Mucosa of descending colon (tissue), 3 donors: Measurements from ENCODE around the gene FNDC3B. TPM values are rescaled to one million over a fixed set of nuclear protein-coding genes. Genes with fewer than 3 reads are reported as not detected.

ENCODE experiments used
- ATAC-seq: fragments of 200-7000 bp; cut with Tn5 transposase; one replicate; pipeline ENCODE4 v1.9.1; 2020; ENCODE audit warnings: mild to moderate bottlenecking, moderate library complexity
- DNase-seq, 3 donors: peaks; one replicate each; pipeline ENCODE4 v3.0.0-alpha.2; 2020
- H3K36me3 ChIP-seq: fragments of 200-600 bp; one replicate; pipeline ENCODE4 v1.8.0; 2021; ENCODE audit warnings: low read depth, mild to moderate bottlenecking
- H3K4me1 ChIP-seq: fragments of 200-600 bp; one replicate; pipeline ENCODE4 v1.8.0; 2021; ENCODE audit warnings: low read depth, mild to moderate bottlenecking
- H3K4me3 ChIP-seq: fragments of 200-600 bp; one replicate; pipeline ENCODE4 v1.8.0; 2021; ENCODE audit warnings: mild to moderate bottlenecking
- H3K9me3 ChIP-seq: fragments of 200-600 bp; one replicate; pipeline ENCODE4 v1.8.0; 2021; ENCODE audit warnings: mild to moderate bottlenecking
- intact Hi-C, 2 donors: fragments of 100-400 bp; cut with DNase I in 1 of 2; cut with micrococcal nuclease in 1 of 2; formaldehyde crosslinking; loops; one replicate each; pipeline versions ENCODE4 v1.11.0 to v1.11.1; 2022; cut with DNase I, micrococcal nuclease
- total RNA-seq, 3 donors: library from RNA; stranded (reverse); fragmentation: NEBNext Ultra II Directional in 2 of 3; extraction: Animal tissue kit (Norgen Biotek cat#: 25700) in 2 of 3; gene quantifications; one replicate each; pipeline versions ENCODE4 v1.2.1 to v1.2.4, GENCODE V29; 2021 to 2023
- TF ChIP-seq, protein P1 (sequence below): fragments of 200-600 bp; IDR thresholded peaks from one replicate; pipeline ENCODE4 v1.8.0; 2022; ENCODE audit warnings: antibody characterized with exemption, mild to moderate bottlenecking
- donor health status: DM: no; HTN: no; CAD: no; lungs with moderate emphysema.
- donor health status: DM: no; HTN: no; CAD: no.
- donor health status: DM: no; HTN: yes; CAD: no.

Gene FNDC3B
- total RNA-seq, 3 donors from 2014 or later: 107 to 132 (median 126) TPM

- intact Hi-C loops: no loop called here
- TF ChIP-seq, protein P1, sequence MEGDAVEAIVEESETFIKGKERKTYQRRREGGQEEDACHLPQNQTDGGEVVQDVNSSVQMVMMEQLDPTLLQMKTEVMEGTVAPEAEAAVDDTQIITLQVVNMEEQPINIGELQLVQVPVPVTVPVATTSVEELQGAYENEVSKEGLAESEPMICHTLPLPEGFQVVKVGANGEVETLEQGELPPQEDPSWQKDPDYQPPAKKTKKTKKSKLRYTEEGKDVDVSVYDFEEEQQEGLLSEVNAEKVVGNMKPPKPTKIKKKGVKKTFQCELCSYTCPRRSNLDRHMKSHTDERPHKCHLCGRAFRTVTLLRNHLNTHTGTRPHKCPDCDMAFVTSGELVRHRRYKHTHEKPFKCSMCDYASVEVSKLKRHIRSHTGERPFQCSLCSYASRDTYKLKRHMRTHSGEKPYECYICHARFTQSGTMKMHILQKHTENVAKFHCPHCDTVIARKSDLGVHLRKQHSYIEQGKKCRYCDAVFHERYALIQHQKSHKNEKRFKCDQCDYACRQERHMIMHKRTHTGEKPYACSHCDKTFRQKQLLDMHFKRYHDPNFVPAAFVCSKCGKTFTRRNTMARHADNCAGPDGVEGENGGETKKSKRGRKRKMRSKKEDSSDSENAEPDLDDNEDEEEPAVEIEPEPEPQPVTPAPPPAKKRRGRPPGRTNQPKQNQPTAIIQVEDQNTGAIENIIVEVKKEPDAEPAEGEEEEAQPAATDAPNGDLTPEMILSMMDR: no peak
- Histone ChIP-seq H3K4me3 (no peak overlapping the region), H3K9me3 (no peaks in the 10 kb centered on the region), H3K4me1 (peaks cover 5% of the 10 kb centered on the region), H3K36me3 (no peaks in the 10 kb centered on the region)
- no peak for ATAC-seq
- DNase-seq: no peak
Measured at GRCh38 chr3:172321035-172321434, 281.7 kb downstream of the FNDC3B start.

GRCh38 chr3:172323894-172324610 lies 284.7 kb downstream of the FNDC3B start:
- TF ChIP-seq, protein P1: no peak
- Histone ChIP-seq H3K36me3 (no peaks in the 10 kb centered on the region), H3K4me3 (no peak overlapping the region), H3K4me1 (no peaks in the 10 kb centered on the region), H3K9me3 (no peaks in the 10 kb centered on the region)
- DNase-seq: no peak
- intact Hi-C loops: no loop called here
- ATAC-seq: peak; percentile 11

DNA sequence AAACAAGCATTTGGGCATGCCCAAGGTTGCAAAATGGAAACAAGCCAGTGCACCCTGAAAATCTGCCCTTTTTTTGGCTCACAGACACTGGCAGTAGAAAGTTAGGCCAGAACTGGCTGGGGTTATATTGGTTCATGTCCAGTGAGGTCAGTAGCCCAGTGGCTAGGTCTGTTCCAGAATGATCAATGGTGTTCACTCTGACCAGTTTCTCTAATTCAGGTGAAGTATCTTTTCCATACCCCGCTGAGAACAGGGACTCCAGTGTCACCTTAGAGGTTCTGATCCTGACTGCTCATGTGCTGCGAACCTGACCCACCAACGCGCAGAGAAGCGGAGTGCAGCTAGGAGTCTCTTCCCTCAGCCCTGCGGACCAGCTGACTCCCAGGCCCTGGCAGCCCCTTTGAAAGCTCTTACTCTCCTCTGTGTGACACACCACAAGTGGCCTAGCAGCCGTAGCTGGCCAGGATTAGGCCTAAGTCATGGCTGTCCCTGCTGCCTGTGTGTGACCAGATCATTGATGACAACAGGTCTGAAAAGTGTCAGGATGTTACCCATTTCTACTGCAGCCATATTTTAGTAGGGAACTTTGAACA lies 285.3 kb downstream of the FNDC3B start:
- no peak overlapping the region for H3K4me3 ChIP-seq
- intact Hi-C loops: no loop called here
- H3K4me1 ChIP-seq: no peaks in the 10 kb centered on the region
- no peak for DNase-seq
- ATAC-seq: peak; percentile 17
- no peaks in the 10 kb centered on the region for H3K9me3 ChIP-seq
- TF ChIP-seq, protein P1: no peak
- no peaks in the 10 kb centered on the region for H3K36me3 ChIP-seq

GRCh38 chr3:172325461-172325860 lies 286.1 kb downstream of the FNDC3B start:
- TF ChIP-seq, protein P1: no peak
- Histone ChIP-seq H3K9me3 (no peaks in the 10 kb centered on the region), H3K4me3 (no peak overlapping the region), H3K36me3 (no peaks in the 10 kb centered on the region), H3K4me1 (no peaks in the 10 kb centered on the region)
- ATAC-seq (no peak), DNase-seq (no peak)
- intact Hi-C loops: no loop called here

GRCh38 chr3:172326993-172327392 lies 287.6 kb downstream of the FNDC3B start:
- no peaks in the 10 kb centered on the region for H3K36me3 ChIP-seq

More at GRCh38 chr3:172326993-172327392, 287.6 kb downstream of the FNDC3B start:
- H3K9me3 ChIP-seq: no peaks in the 10 kb centered on the region
- DNase-seq (no peak), ATAC-seq (no peak)
- TF ChIP-seq, protein P1: no peak
- H3K4me3 ChIP-seq: no peak overlapping the region
- intact Hi-C loops: no loop called here
- H3K4me1 ChIP-seq: no peaks in the 10 kb centered on the region
